COLO668 (cell line): ENCODE results near the gene NUBP2.
A peak's percentile ranks its signal among the peaks of the same experiment; 100 is the strongest.

ENCODE experiments used
- DNase-seq: peaks from one replicate; lab custom pipeline; 2025; ENCODE audit not compliant: unreplicated experiment; lab: John Stamatoyannopoulos, UW

NUBP2 gene

DNA sequence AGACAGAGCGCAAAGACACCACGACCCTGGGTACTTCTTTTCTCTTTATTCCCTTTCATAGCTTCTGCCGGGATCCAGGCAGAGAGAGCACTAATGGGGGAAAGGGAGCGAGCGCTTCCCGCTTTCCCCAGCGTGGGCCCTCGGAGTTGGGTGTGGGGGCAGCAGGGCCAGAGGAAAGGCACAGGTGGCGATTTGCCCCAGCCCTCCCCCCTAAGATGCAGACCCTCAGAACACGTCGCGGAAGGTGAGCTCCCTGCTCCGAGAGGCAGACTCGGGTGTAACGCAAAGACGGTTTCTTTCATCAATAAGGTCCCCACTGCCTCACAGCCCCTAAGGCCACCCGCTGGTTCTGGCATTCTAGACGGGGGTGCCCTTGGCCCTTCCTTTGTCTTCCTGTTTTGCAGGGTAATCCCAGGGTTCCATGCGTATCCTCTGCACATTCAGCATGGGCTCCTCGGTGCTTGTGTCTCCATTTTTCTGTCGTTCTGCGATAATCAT, 10.8 kb upstream of the NUBP2 start:
- no peak for DNase-seq

DNA sequence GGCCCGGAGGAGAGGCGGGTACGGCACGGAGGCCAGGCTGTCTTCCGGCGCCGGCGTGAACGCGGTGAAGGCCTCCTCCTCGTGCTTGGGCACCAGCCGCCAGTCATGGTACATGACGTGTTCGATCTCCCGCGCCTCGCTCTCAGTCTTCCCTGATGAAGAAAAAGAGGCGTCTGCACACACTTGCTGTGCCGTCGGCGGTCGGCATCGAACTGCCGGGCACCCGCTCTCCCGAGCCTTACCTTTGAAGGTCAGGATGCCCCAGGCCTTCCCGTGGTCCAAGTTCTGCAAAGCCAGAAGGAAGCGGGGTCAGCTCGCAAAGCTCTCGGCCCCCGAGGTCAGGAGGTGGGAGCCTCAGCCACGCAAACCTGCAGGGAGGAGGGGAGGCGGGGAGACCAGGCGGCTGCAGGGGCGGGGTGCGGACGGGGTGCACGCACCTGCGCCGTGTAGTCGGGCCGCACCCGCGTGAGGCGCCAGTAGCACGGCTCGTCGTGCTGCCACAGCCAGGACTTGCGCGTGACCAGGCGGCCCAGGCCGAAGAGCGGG, 10.3 kb upstream of the NUBP2 start, which contains the start of gene EME2:
Gene EME2, plus strand, starts transcription at position 449 of the 546 bp plus-strand sequence. CDS start 418 bp downstream, outside the sequence.
- peak; percentile 69 for DNase-seq

DNA sequence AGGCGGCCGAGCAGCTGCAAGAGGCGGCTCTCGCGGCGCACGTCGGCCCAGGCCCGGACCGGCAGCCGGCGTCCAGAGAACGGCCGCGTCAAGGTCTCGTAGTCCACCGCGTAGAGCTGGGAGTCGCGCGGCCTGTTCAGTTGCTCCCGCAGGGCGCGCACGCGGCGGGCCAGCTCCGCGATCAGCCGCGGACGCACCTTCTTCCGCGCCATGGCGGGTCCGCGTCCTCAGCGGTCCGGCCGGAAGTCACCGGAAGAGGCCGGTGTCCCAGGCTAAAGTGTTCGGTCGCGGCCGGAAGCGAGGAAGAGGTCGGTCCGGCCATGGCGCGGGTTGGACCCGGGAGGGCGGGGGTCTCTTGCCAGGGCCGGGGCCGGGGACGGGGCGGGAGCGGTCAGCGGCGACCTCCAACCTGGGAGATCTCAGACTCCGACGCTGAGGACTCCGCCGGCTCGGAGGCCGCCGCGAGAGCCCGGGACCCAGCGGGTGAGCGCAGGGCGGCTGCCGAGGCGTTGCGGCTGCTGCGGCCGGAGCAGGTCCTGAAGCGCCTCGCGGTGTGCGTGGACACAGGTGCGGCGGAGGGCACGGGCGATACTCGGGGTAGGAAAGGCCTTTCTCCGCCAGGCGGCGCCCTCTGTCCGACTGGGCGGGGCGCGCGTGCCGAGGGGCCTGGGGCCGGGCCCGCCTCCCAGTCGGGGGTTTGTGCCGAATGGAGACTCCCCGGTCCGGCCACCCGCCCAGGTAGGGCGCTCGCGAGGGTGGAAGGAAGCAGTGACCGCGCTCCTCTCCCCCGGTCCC, 9.7 kb upstream of the NUBP2 start, which contains the start of gene MRPS34:
Gene MRPS34, minus strand, starts transcription at position 227 of the 795 bp plus-strand sequence. Its CDS starts 15 bp downstream, at position 212.
- DNase-seq, result peak; percentile 93

DNA sequence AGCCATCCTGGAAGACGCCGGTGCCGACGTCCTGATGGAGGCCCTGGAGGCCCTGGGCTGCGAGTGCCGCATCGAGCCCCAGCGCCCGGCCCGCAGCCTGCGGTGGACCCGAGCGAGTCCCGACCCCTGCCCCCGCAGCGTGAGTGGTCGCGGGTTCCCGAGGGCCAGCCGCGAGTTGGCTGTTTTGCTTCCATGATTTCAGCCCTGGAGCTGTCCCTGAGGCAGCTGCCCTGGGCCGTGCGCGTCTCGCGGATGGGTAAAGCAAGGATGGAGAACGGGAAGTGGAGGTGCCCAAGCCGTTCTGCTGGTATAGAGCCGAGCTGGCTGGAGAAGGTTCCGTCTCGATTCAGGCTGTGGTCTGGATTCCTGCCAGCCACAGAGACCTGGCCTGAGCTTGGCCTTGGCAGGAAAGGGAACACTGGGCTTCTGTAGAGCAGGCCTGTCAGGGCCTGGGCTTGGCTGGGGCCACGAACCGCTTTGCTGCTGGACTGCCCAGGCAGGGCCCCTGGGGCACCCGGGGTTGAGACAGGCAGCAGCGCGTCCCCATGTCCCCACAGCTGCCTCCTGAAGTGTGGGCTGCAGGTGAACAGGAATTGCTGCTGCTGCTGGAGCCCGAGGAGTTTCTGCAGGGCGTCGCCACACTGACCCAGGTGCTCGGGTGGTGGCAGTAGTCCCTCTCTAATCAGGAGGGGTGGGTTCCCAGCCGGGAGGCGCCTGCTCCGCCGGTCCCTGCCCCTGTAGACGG, 8.9 kb upstream of the NUBP2 start:
- DNase-seq, result peak; percentile 45

DNA sequence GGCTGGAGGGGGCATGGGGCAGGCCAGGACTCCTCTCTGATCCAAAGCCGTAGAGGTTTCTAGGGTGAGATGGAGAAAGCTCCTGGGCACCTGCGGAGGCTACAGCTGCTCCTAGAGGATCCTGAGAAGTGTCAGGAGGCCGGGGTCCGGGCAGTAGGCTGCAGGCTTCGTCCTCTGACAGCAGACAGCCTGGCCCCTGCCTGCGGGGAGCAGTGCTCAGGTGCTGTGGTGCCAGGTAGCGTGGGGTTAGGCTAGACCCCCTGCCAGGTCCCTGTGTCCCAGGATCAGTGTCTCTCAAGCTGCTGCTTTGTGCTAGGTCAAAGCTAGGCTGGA, 8.3 kb upstream of the NUBP2 start:
- DNase-seq, result no peak

DNA sequence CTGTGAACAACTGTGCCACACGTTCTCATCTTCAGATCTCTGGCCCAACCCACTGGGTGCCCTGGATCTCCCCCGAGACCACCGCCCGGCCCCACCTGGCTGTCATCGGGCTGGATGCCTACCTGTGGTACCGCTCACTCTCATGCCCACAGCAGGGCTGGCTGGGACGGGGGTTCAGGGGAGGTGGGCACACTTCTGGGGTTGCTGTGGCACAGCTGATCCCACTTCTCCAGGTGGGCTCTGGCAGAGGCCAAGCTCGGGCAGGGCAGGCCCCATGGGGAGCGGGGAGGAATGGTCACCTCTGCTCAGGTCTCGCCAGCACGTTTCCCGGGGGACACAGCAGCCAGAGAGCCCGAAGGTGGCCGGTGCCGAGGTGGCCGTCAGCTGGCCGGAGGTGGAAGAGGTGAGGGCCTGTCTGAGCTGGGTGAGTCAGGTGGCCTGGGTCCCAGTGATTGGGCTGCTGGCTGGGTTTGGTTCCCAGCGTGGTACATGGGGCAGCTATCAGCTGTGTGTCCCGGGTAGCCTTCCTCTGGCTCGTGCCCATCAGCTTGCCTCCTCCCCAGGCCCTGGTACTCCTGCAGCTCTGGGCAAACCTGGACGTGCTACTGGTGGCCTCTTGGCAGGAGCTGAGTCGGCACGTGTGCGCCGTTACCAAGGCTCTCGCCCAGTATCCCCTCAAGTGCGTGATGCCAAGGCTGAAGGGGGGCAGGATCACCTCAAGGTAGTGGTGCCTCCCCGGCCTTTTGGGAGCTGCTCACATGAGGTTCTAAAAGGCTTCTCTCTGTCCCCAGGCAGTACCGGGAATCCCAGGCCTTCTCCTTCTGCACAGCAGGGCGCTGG, 7.5 kb upstream of the NUBP2 start:
- DNase-seq, result no peak

DNA sequence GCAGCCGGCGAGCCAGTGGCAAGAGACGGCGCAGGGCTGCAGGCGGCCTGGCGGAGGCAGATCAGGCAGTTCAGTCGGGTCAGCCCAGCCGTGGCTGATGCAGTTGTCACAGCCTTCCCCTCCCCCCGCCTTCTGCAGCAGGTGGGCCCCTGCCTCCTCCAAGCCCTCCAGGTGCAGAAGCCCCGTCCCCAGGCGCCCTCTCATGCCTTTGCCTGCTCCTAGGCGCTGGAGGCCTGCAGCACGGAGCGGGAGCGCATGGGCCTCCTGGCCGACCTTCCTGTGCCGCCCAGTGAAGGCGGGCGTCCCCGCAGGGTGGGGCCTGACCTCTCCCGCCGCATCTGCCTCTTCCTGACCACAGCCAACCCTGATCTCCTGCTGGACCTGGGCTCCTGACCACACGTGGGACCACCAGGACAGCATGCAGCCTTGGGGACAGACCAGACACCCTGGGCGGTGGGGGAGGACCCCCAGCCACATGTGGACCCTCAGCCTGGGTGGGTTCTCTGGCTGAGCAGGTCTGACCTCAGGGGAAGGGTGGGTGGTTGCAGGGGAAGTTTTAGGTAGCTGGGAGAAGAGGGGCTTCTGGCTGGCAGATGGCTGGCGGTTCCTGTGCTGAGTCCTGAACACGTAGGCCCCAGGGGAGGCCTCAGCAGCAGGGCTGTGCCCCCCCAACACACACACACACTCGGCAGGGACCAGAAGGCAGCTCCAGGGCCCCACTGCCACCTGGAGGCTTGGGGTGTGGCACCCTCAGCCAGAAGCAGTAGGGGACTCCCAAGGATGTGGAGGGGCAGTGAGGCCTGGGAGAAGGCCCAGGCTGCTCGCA, 6.7 kb upstream of the NUBP2 start:
- no peak for DNase-seq

DNA sequence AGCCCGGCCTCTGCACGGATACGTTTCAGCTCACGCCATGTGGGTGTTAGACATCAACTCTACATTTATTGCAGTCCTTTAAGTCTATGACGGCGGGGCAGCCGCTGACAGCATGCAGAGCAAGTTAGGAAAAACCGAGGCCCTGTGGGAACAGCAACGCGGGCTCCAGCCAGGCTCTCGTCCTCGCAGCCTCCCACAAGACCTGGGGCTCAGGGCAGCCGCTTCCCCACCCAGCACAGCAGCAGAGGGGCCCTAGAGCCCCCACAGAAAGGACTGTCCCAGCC, 6.1 kb upstream of the NUBP2 start:
- DNase-seq, result no peak

DNA sequence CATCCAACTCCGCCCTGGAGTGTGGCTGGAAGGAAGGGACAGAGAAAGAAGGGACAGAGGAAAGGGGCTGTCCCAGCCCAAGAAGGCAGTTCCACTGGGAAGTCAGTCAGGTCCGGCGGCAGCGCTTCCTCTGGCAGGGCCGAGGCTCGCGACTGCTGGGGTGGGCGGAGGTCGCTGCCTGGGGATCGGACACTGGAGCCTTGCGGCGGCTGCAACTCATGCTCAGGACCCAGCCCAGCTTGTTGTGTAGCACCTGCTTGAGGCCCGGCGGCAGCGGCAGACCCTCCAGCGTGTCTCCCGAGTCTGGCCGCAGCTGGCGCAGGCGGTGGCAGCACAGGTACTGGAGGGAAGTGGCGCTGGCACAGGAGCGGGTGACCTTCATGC, 5.8 kb upstream of the NUBP2 start:
- no peak for DNase-seq

DNA sequence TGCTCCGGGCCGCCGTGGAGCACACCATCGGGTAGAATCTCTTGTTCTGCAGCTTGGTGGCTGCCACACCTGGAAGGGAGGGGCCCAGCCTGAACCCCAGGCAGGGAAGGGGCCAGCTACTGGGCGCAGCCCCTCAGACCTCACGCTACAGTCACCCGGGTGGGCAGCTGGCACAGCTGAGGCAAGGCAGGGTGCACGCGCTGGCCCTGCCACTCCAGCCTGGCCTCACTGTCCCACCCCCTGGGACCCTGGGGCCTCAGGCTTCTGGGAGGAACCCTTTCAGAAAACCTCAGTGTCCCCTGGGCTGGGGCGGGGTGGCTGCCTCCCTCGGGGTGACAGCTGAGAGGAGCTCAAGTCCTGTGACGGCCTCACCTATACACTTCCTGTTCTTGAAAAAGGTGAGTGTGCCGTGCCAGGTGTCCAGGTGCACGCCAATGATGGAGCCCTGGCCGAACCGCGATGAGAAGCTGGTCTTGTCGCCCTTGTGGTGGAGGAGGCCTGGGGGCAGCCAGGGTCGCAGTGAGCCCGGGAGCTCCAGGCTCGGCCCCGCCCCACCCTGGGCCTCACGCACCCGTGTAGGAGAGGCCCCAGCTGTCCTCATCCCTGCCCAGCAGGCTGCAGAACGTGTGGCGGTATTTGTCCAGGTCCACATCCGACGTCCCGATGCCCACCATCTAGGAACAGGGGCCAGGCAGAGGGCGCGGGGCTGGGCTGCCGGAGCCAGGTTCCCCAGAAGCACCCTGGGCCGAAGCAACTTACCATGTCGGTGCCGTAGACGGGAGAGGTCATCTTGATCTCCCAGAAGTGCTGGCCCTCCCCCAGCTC, 5.2 kb upstream of the NUBP2 start:
- no peak for DNase-seq

DNA sequence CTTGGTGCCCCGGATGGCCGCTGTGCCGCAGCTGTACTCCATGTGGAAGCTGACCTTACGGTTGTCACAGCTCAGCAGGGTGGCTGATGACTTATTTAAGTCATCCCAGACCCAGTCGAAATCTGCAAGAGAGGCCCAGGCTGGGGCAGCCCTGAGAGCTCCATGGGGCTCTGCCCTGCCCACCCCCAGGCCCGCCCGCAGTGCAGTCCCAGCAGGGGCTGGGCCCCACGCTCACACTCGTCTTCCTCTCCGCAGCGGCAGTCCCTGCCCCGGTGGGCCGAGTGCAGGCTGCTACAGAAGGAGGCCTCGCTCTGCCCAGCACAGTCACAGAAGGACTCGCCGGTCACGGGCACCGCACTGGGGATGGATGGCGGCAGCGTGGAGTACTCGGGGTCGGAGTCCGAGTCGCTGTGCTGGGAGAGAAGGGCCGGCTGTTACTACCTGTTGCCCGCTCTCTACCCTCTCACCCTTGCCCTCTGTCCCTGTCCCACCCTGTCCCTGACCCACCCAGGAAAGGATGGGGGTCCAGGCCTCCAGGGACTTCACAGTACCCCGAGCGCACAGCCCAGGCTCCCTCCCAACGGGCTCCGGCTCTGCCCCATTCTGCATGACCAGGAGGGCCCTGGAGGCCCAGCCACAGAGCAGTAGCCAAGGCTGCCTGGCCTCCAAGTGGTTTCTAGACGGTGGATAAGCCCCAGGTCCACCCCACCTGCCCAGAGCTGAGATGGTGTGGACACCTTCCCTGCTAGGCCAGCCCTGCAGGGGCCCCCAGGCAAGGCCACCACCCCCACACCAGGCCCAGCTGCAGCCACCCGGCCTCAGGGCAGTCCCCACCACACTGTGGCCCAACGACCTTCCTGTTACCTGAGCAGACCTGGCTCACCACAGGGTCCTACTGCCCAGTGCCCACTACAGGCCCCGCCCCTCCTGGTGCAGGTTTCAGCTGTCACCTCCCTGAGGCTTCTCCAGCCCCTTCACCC, 4.3 kb upstream of the NUBP2 start:
- no peak for DNase-seq

DNA sequence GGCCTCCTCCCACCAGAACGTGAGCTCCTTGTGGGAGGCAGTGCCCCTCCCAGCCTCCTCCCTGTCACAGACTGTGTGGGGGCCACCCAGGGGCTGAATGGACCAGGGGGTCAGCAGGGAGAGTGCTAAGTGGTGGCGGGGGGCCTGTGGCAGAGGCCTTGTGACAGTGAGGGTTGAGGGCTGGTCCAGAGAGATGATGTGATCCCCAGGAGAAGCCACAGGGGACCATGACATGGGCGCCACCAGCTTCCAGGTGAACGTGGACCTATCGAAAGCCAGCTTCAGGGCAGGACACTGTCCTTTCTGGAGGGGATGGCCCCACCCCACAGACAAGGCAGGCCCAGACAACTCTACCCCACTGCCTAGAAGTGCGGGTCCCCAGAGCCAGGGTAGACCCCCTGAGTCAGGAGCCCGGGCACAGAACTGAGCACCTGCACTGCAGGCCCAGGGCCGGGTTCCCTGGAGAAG, 3.5 kb upstream of the NUBP2 start:
- DNase-seq, result no peak

DNA sequence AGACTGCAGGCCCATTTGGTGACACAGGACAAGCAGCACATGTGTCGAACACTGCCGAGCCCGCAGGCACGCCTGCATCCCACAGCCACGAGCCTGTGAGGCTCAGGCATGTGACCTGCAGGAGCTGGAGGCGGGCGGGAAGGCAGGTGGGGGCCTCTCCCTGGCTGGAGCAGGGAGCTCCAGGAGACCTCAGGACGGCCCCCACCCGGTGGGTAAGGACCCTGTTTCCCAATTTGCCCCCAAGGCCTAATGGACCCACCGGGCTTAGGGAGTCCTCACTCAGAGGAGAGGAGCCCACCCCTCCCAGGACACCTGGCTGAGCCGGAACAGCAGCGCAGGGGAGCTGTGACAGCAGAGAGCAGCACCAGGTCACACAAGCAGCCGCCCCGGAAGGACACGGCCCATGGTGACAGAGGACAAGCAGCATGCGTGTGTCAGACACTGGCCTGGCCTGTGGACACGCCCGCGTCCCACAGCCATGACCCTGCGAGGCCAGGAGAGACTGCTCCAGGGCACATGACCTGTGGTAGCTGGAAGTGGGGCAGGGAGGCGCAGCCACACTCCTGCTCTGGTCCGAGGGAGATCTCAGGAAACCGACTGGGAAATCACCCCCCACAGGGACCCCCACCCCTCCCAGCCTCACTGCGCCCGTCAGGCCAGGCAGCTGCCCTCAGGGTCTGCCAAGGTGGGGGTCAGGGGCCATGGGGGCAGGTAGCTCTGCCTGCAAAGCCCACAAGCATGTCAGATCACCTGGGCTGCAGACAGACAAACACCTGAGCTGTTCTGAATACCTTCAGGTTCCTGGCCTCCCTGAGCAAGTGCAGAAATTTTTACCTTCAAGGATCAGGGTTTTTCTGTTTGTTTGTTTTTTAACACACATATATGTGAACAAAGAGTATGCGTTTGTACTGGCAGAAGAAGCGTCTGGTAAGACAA, 2.8 kb upstream of the NUBP2 start:
- DNase-seq, result no peak

DNA sequence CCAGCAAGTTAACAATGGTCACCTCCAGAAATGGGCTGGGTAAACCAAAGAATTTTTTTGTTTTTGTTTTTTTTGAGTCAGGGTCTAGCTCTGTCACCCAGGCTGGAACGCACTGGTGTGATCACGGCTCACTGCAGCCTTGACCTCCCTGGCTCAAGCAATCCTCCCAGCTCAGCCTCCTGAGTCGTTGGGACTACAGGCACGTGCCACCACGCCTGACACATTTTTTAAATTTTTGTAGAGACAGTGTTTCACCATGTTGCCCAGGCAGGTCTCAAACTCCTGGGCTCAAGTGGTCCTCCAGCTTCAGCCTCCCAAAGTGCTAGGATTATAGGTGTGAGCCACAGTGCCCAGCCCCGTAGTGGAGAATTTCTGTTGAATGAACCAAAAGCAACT, 2.1 kb upstream of the NUBP2 start:
- no peak for DNase-seq

DNA sequence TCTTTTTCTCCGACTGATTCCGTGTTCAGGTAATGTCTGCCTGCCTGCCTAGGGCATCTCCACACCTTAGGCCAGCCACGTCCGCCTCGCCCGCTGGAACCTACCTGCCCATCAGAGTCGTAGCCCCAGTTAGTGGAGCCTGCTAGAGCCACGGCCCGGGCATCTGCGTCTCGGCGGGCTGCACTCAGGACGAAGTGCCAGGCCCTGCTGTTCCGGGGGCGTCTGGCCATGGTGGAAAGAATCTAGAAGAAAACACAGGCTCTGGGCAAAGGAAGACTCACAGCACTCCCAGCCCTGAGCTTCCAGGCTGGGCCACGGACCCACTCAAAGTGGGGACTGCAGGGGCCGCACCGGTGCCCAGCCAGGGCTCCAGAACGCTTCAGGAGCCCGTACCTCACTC, 1.5 kb upstream of the NUBP2 start:
- no peak for DNase-seq

DNA sequence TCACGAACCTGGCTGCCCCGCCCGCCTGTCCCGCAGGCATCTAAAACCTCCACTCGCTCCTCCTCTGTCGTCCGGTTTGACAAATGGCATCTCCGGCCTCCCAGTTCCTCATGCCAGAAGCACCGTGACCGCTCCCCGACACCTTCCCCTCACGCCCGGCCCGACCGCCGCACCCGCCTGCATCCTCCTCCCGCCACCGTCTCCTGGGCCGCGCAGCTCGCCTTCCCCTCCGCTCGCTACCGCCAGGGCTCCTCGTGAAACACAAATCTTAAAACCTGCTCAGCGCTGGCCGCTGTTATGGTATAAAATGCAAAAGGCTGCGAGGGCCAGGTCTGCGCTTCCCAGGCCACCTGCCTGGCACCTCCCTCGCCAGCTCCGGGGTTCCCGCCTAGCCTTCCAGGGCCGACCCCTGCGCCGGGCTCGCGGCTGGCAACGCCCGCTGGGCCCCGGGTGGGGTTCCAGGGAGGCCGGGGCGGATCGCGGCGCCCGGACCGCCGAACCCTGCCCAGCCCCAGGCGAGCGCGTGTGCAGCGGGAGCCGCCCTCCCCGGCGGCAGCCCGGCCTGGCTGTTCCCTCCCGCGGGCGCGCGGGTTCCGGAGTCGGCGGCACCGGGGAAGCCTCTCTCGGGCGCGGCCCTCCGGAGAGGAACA, 877 bp upstream of the NUBP2 start:
- no peak for DNase-seq
